ENCODE measurements around the gene GDF15.
"Not testable (repeated sequence)": the region's sequence is repeated elsewhere in the genome, so short reads cannot be mapped to it uniquely, and the experiment has no call there.

Gene GDF15

DNA sequence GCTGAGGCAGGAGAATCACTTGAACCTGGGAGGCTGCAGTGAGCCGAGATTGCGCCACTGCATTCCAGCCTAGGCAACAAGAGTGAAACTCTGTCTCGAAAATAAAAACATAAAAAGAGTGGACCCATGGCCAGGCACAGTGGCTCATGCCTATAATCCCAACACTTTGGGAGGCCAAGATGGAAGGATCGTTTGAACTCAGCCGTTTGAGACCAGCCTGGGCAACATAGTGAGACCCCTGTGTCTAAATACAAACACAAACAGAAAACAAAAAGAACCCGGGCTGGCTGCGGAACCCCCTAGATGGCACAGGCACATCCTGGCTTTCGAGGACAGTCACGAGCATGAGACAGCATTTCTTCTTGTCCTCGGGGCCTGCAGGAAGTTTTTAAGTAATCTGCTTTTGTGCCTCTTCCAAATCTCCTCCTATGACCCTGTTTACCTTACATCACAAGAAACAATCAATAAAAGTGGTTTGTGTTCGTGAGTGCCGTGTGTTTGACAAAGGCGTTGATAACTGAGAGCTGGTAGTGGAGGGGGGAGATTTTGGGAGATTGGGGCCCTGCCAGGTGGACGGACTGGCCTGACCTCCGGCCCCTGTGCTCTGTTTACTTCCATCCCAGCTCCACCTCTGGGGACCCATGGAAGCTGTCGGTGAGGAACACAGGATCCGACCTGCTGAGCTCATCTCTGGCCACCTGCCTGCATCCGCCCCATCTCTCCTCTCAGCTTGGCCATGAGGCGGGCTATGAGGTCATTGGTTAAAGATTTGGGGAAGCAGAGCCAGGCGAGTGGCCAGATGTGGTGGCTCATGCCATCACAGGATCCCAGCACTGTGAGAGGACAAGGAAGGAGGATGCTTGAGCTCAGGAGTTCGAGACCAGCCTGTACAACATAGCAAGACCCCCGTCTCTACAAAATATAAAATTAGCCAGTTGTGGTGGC, 5.9 kb upstream of the GDF15 start:
- DNase-seq (ENCODE audit: low spot score) = no peak
- TF ChIP-seq, protein P1, sequence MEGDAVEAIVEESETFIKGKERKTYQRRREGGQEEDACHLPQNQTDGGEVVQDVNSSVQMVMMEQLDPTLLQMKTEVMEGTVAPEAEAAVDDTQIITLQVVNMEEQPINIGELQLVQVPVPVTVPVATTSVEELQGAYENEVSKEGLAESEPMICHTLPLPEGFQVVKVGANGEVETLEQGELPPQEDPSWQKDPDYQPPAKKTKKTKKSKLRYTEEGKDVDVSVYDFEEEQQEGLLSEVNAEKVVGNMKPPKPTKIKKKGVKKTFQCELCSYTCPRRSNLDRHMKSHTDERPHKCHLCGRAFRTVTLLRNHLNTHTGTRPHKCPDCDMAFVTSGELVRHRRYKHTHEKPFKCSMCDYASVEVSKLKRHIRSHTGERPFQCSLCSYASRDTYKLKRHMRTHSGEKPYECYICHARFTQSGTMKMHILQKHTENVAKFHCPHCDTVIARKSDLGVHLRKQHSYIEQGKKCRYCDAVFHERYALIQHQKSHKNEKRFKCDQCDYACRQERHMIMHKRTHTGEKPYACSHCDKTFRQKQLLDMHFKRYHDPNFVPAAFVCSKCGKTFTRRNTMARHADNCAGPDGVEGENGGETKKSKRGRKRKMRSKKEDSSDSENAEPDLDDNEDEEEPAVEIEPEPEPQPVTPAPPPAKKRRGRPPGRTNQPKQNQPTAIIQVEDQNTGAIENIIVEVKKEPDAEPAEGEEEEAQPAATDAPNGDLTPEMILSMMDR (IDR thresholded peaks at IDR 0.05) = no peak
- Histone ChIP-seq H3K27ac (peak overlapping the region; percentile 54 to 76), H3K4me3 (no peak overlapping the region)

DNA sequence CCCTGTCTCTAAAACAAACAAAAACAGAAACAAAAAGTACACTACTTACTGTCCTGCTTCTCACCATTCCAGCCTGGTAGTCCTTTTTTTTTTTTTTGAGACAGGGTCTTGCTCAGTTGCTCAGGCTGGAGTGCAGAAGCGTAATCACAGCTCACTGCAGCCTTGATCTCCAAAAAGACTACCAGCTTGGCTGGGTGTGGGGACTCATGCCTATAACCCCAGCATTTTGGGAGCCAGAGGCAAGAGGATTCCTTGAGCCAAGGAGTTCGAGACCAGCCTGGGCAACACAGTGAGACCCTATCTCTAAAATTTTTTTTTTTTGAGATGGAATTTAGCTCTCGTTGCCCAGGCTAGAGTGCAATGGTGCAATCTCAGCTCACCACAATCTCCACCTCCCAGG, 5.1 kb upstream of the GDF15 start:
- DNase-seq (ENCODE audit: low spot score) = no peak
- Histone ChIP-seq H3K27ac (peak overlapping the region in 1 of 2 donors; percentile 76), H3K4me3 (no peak overlapping the region)
- TF ChIP-seq, protein P1 (IDR thresholded peaks at IDR 0.05) = no peak

DNA sequence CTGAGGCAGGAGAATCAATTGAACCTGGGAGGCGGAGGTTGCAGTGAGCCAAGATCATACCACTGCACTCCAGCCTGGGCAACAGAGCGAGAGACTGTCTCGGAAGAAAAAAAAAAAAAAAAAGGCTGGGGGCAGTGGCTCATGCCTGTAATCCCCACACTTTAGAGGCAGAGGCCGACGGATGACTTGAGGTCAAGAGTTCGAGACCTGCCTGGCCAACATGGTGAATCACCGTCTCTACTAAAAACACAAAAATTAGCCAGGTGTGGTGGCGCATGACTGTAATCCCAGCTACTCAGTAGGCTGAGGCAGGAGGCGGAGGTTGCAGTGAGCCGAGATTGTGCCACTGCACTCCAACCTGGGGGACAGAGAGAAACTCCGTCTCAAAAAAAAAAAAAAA, 2.3 kb upstream of the GDF15 start:
- not testable (repeated sequence) for H3K4me3 ChIP-seq; DNase-seq (ENCODE audit: low spot score); H3K27ac ChIP-seq

DNA sequence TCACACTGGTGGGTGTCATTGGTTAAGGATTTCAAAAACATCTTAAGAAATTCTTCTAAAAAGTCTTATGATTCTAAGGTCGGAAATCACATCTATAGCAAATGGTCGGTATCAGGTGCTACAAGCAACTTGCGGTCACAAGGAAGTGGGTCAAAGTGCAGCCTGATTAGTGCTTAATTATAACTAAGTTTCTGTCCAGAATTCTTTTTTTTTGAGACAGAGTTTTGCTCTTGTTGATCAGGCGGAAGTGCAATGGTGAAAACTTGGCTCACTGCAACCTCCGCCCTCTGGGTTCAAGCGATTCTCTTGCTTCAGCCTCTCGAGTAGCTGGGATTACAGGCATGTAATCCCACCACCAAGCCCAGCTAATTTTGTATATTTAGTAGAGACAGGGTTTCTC, 1.2 kb upstream of the GDF15 start:
- no peak for DNase-seq (ENCODE audit: low spot score)
- Histone ChIP-seq H3K4me3 (no peak overlapping the region), H3K27ac (no peak overlapping the region)
- TF ChIP-seq, protein P1 (IDR thresholded peaks at IDR 0.05) = no peak

DNA sequence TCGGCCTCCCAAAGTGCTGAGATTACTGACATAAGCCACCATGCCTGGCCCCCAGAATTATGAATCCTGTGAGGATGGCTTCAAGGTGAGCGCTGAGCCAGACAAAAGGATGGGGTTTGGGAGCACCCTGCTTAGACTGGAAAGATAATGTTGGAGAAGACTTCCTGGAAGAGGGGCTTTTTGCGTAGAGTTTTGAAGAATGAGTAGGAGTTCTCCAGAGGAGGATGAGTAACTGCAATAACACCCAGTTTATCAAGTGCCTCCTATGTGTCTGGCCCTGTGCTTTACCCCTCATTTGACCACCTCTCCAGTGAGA, 641 bp upstream of the GDF15 start:
- H3K27ac ChIP-seq = no peak overlapping the region
- H3K4me3 ChIP-seq = no peak overlapping the region
- DNase-seq (ENCODE audit: low spot score) = no peak

DNA sequence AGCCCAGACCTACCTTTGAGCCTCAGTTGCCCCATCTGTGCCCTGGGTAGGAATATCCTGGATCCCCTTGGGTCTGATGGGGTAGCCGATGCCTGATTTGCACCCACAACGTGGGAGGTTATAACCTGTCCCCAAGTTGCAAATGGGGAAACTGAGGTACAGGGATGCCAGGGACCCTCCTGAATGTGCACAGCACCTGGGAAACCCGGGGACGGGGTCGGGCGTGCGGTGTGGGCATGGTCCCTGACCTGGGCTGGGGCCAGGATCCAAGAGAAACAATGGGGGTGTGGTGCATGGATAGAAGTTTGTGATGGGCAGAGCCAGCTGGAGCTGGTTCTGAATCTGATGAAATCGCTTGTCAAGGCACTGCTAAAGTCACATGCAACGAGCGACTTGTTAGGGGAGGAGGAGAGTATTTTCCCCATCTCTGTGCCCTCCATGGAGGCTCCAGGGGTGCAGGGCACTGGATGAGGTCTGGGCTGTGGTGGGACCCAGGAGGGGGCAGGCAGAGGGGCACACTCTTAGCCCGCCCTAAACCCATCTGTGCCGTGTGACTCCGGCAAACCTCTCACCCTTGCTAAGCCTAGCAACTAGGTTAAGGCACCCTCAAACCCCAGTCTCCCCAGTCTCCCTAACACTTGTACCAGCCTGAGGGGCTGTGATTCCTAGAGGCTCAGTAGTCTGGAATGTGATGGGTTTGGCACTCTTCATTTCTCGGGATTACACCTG, 749 bp downstream of the GDF15 start:
- Histone ChIP-seq H3K4me3 (peak overlapping the region; percentile 28), H3K27ac (peak overlapping the region in 1 of 2 donors; percentile 22)

More for the DNA sequence above, 641 bp upstream of the GDF15 start:
- TF ChIP-seq, protein P1 (IDR thresholded peaks at IDR 0.05) = no peak

More for the DNA sequence above, 749 bp downstream of the GDF15 start:
- DNase-seq (ENCODE audit: low spot score) = no peak
- TF ChIP-seq, protein P1 (IDR thresholded peaks at IDR 0.05) = no peak

All from coronary artery (tissue), 2 donors.